Fibroblast of pulmonary artery (primary cell): ENCODE data around the gene ACE2.

Experiments used
- DNase-seq: peaks from one replicate; pipeline ENCODE4 v3.0.0-alpha.2; 2010; ENCODE audit warnings: low read depth
- H3K4me3 ChIP-seq: replicated peaks from 2 replicates; pipeline ENCODE4 v1.5.1; 2011; ENCODE audit warnings: low read depth, mild to moderate bottlenecking, control low read depth, low read length, moderate library complexity
- TF ChIP-seq, protein P1 (sequence below): IDR thresholded peaks from 2 replicates; pipeline ENCODE4 v1.5.1; 2011; ENCODE audit warnings: mild to moderate bottlenecking, control low read depth, low read length, inconsistent platforms; ENCODE audit errors: missing control alignments

Gene ACE2

DNA sequence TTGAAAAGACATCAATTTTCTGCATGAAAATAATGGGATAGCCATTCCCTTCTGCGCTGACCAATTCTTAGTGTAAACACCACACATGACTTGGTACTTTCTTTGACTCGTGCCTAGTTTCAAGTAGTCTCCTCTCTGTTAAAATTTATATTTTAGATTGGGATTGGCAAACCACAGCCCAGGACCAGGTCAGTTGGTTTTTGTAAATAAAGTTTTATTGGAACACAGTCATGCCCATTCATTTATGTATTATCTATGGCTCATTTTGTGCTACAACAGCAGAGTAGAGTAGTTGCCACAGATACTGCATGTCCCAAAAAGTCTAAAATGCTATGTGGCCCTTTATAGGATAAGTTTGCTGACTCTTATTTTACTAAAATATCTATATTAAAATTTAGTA lies 53.4 kb downstream of the ACE2 start:
- H3K4me3 ChIP-seq: no peak overlapping the region
- TF ChIP-seq, protein P1, sequence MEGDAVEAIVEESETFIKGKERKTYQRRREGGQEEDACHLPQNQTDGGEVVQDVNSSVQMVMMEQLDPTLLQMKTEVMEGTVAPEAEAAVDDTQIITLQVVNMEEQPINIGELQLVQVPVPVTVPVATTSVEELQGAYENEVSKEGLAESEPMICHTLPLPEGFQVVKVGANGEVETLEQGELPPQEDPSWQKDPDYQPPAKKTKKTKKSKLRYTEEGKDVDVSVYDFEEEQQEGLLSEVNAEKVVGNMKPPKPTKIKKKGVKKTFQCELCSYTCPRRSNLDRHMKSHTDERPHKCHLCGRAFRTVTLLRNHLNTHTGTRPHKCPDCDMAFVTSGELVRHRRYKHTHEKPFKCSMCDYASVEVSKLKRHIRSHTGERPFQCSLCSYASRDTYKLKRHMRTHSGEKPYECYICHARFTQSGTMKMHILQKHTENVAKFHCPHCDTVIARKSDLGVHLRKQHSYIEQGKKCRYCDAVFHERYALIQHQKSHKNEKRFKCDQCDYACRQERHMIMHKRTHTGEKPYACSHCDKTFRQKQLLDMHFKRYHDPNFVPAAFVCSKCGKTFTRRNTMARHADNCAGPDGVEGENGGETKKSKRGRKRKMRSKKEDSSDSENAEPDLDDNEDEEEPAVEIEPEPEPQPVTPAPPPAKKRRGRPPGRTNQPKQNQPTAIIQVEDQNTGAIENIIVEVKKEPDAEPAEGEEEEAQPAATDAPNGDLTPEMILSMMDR: no peak
- DNase-seq: no peak

GRCh38 chrX:15546745-15547144 lies 54.0 kb downstream of the ACE2 start:
- TF ChIP-seq, protein P1: no peak
- peak; percentile 12 for DNase-seq

GRCh38 chrX:15530318-15530717 lies 70.4 kb downstream of the ACE2 start:
- TF ChIP-seq, protein P1: no peak
- no peak for DNase-seq
- H3K4me3 ChIP-seq: no peak overlapping the region

More at GRCh38 chrX:15546745-15547144, 54.0 kb downstream of the ACE2 start:
- no peak overlapping the region for H3K4me3 ChIP-seq

GRCh38 chrX:15529165-15529564 lies 71.6 kb downstream of the ACE2 start:
- peak; percentile 47 for DNase-seq
- no peak overlapping the region for H3K4me3 ChIP-seq
- TF ChIP-seq, protein P1: no peak

DNA sequence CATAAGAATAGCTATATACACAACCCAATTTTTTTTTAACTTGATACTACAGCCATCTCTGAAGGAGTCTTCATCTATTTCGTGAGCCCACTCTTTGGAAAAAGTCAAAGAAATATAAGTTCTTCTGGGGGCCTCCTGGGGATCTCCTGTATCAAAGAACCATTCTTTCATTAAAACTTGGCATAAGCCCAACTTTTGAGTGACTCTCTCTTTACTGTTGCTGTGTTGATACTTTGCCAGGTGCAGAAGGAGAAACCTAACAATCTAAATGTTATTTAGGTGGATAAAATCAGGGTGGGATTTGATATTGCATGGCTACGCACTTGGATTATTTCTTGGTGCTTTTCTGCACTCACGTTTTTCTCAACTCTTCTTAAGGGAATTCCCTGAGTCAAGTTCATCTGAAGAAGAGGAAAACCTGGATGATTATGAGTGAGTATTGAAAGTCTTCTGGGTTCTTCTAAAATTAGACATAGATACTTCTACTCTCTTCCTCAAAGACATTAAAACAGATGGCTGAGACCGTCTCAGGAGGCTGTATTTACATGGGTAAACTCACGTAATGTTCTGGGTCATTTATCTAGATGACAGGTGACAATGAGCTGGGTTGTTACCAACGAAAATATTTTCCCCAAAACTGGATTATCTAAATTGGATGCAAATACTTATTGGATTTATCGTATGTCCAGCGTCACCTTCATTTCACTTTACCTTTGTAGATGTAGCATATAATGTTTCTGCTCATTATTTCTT lies 74.9 kb downstream of the ACE2 start:
- TF ChIP-seq, protein P1: no peak
- DNase-seq: no peak
- no peak overlapping the region for H3K4me3 ChIP-seq

- peak; percentile 87 for DNase-seq
- TF ChIP-seq, protein P1: no peak
Observed at GRCh38 chrX:15524417-15524816, 76.3 kb downstream of the ACE2 start.

DNA sequence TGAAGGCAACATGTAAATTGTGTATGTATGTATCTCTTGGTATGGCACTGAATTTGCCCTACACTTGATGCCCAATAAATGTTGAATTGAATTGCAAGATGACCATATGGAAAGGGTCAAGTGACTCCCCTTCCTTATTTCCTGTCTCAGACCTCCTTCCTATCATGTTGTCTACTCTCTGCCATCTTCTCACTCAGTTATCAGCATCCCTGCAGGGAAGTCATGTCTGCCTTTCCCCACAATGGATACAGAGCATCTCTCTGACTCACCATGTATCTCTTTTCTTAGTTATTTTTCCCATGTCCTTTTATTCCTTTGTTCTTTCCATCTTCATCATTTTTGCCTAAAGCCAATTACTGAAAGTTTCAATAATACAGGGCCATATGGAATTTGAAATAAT lies 77.7 kb downstream of the ACE2 start:
- no peak overlapping the region for H3K4me3 ChIP-seq
- DNase-seq: no peak
- TF ChIP-seq, protein P1: no peak

More at GRCh38 chrX:15524417-15524816, 76.3 kb downstream of the ACE2 start:
- no peak overlapping the region for H3K4me3 ChIP-seq
